ENCODE measurements around the gene CCT7.

Gene CCT7

GRCh38 chr2:73268830-73269685 lies 35.0 kb downstream of the CCT7 start:
- no peak for TF ChIP-seq CTCF (IDR thresholded peaks at IDR 0.05; ENCODE audit: low read length, missing control alignments)
- no peak overlapping the region for H3K4me3 ChIP-seq (replicated peaks; ENCODE audit: low read depth, low read length)
- DNase-seq (ENCODE audit: low read depth): peak; percentile 31

GRCh38 chr2:73269686-73270465 lies 35.8 kb downstream of the CCT7 start:
- no peak overlapping the region for H3K4me3 ChIP-seq (replicated peaks; ENCODE audit: low read depth, low read length)
- DNase-seq (ENCODE audit: low read depth): no peak
- TF ChIP-seq CTCF (IDR thresholded peaks at IDR 0.05; ENCODE audit: low read length, missing control alignments): no peak

GRCh38 chr2:73272270-73272669 lies 38.2 kb downstream of the CCT7 start:
- TF ChIP-seq CTCF (IDR thresholded peaks at IDR 0.05; ENCODE audit: low read length, missing control alignments): no peak
- H3K4me3 ChIP-seq (replicated peaks; ENCODE audit: low read depth, low read length): no peak overlapping the region
- no peak for DNase-seq (ENCODE audit: low read depth)

DNA sequence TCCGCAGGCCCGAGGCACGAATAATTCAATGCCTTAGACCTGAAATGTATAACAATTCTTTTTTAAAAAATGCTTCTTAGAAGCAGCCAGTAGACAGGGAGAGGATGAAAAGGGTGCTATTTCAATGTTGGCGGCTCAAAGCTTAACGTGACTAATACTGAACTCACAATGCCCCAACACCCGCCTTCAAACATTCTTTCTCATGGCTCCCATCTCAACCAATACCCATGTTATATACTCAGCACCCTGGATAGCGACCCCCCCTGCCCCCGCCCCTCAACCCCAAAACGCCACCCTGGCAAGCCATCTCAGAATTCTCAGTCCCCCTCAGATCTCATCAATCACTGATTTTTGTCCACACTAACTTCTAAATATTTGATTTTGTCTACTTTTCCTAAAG lies 45.7 kb downstream of the CCT7 start:
- TF ChIP-seq CTCF (IDR thresholded peaks at IDR 0.05; ENCODE audit: low read length, missing control alignments): no peak
- DNase-seq (ENCODE audit: low read depth): no peak
- H3K4me3 ChIP-seq (replicated peaks; ENCODE audit: low read depth, low read length): no peak overlapping the region

DNA sequence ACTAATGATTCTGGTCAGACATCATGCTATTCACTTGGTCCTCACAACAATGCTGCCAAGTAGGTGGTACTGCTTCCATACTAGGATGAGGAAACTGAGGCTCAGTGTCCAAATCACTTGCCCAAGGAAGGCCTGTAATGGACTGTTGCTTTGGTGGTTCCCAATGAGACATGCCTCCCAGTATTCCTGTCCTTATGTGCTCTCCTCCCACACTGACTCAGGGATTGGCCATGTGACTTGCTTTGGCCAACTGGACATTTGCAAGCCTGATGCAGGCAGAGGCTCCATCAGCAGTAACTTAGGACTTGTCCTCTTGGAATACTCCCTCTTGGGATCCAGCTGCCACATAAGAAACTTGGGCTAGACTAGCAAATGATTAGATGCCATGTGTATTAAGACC lies 47.1 kb downstream of the CCT7 start:
- TF ChIP-seq CTCF (IDR thresholded peaks at IDR 0.05; ENCODE audit: low read length, missing control alignments): no peak
- H3K4me3 ChIP-seq (replicated peaks; ENCODE audit: low read depth, low read length): no peak overlapping the region

GRCh38 chr2:73282924-73283544 lies 48.9 kb downstream of the CCT7 start:
- TF ChIP-seq CTCF (IDR thresholded peaks at IDR 0.05; ENCODE audit: low read length, missing control alignments): no peak
- DNase-seq (ENCODE audit: low read depth): no peak
- H3K4me3 ChIP-seq (replicated peaks; ENCODE audit: low read depth, low read length): peak overlapping the region; percentile 65

More for the DNA sequence above, 47.1 kb downstream of the CCT7 start:
- DNase-seq (ENCODE audit: low read depth): no peak
